Measurements from ENCODE around the gene CARMIL3.
"Not testable (repeated sequence)": the region's sequence is repeated elsewhere in the genome, so short reads cannot be mapped to it uniquely, and the experiment has no call there.

CARMIL3 gene

DNA sequence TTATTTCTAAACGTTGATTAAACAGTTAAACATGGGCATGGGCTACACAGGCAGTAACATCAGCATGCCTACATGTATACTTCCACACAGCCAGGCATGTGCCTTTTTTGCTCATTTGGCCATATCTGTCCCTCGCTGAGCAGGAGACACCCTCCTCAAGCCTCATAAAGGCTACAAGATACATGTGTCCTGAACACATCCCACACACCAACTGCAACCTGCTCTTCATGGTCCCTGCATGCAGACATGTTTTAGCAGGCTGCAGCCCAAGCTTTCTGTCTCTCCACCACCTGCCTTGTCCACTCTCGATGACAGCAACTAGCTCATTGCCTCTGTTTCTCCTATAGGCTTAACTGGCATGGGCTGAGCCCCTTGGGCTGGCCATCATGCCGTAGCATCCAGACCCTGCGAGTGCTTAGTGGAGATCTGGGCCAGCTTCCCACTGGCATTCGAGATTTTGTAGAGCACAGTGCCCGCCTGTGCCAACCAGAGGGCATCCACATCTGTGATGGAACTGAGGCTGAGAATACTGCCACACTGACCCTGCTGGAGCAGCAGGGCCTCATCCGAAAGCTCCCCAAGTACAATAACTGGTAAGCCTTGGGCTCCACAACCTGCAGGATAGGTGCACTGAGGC, 44.9 kb downstream of the CARMIL3 start:
- DNase-seq (ENCODE audit: low read depth), result no peak

GRCh38 chr14:24098229-24098926, 46.6 kb downstream of the CARMIL3 start:
- DNase-seq (ENCODE audit: low read depth), result no peak

GRCh38 chr14:24098927-24099813, 47.4 kb downstream of the CARMIL3 start:
- DNase-seq (ENCODE audit: low read depth), result no peak

DNA sequence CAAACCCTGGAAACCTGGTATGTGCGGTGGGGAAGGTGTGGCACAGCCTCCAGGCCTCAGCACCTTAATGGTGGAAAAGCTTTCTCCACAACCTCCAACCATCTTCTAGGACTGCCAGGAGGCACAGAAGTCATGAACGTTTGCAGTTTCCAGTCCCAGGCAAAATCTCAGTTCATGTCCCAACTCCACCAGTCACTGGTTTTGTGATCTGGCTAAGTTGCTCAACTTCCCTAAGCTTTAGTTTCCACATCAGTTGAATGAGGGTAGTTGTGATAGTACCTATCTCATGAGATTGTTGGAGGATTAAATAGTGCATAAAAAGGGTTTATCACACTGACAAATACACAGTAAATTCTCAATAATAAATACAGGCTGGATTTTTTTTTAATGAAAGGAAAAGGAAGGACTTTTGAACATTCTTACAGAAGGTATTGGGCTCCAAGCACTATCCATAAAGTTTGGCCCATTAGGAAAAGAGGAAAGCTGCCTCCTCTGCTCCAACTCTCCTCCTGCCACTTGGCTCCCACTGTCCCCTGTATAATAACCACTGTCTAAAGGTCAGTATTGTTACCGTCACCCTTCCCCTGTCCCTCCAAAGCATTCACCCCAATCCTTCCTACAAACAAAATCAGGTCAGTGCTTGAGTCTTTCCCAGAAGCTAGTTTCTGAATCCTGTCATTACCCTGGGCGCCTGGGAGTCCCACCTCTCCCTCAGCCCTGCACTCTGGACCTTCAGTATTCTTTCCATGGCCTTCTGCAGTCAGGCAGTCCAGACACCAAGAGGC, 48.6 kb downstream of the CARMIL3 start:
- DNase-seq (ENCODE audit: low read depth), result no peak

DNA sequence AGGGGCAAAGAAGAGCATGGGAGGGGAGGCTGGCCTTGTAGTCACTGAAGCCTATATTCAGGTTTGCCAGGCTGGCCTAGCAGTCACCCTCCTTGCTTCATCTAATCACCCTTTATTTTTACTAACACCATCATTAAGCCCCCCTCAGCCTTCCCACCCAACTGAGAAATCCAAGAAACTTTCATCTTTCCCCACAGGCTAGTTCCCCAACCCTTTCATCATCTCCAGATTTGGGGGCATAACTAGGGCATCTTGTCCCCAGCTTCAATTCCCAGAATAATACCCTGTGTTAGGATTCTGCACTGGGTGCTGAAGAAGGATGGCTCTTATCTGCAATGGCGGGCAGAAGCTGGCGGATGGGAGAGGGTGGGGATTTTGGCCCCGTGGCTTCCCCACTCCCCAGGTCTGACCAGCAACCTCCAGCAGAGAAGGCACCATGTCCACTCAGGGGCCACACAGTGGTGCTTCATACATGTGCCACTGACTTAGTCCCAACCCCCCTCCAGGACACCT, 49.2 kb downstream of the CARMIL3 start:
- no peak for DNase-seq (ENCODE audit: low read depth)

DNA sequence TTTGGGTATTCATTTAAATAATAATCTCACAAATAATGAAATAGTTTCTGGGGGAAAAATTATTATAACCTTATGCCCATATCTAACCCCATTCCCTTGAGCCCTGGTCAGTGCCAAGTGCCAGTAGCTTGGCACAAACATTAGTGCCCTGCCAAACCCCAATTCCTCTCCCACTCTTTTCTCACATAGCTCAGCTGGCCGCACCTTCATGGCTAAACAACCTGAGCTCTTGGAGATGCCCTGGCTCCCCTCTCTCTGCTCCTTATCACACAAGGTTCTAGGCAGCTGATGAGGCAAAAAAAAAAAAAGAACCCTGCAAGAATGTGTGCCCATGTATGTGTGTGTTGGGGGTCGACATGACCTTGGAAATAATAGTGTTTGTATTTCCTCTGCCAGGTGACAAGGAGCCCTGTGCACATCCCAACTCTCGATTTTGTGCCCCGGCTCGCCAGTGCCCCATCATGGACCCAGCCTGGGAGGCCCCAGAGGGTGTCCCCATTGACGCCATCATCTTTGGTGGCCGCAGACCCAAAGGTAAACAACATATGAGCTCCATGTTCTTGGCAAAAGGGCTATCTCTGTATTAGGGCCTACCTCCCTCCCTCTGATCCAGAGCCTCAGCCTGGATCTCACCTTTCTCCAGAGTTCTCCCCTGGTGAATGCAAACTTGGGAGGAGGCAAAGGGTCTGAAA, 50.7 kb downstream of the CARMIL3 start:
- DNase-seq (ENCODE audit: low read depth), result no peak

GRCh38 chr14:24103451-24103850, 51.6 kb downstream of the CARMIL3 start:
- no peak for DNase-seq (ENCODE audit: low read depth)

DNA sequence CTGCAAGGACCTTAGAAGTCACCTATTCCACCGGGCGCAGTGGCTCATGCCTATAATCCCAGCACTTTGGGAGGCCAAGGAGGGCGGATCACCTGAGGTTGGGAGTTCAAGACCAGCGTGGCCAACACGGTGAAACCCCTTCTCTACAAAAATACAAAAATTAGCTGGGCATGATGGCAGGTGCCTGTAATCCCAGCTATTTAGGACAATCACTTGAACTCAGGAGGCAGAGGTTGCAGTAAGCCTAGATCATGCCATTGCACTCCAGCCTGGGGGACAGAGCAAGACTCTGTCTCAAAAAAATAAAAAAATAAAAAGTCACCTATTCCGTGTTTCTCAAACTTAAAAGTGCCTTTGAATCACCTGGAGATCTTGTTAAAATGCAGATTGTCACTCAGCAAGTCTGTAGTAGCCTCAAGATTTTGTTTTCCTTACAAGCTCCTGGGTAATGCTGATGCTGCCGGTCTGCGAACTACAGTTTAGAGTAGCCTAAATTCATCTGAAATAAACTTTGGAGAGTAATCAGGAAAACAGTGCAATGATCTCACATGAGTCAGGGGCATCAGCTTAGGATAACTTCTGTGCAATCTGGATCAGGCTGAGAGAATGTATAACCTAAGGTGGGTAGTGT, 53.9 kb downstream of the CARMIL3 start:
- not testable (repeated sequence) for DNase-seq (ENCODE audit: low read depth)

DNA sequence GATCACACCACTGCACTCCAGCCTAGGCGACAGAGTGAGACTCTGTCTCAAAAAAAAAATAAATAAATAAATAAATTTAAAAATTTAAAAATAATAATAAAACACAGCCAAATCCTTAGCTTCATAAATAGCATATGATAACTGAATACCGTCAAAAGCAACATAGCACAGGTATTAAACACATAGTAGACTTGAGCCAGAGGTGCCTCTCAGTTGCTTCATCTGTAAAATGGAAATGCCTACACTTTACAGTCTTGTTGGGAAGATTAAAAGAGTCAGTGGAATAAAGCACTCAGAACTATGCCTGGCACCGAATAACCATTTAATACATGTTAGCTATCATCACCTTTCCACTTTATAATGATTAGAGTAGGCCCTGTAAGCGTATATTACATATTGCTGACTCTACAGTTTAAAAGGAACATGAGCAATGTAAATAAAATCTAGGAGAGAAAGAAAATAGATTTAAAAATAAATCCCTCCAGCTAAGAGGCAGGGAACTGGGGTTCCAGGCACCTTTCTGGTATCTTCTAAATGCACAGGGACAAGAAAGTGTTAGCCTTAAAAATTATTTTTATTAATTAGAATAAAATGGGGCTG, 55.0 kb downstream of the CARMIL3 start:
- no peak for DNase-seq (ENCODE audit: low read depth)

- no peak for DNase-seq (ENCODE audit: low read depth)
Observed at GRCh38 chr14:24108336-24108874, 56.6 kb downstream of the CARMIL3 start.

DNA sequence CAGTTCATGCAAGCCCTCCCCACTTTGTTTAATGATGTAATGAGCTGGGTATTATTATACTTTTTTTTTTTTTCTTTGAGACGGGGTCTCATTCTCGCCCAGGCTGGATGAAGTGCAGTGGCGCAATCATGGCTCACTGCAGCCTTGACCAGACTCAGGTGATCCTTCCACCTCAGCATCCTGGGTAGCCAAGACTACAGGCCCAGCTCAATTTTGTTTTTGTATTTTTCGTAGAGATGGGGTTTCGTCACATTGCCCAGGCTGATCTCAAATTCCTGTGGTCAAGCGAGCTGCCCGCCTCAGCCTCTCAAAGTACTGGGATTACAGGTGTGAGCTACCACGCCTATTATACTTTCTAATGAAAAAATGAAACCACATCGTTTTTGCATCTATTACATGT, 58.3 kb downstream of the CARMIL3 start:
- no peak for DNase-seq (ENCODE audit: low read depth)

- DNase-seq (ENCODE audit: low read depth), result no peak
Observed at GRCh38 chr14:24110523-24110922, 58.7 kb downstream of the CARMIL3 start.

GRCh38 chr14:24113379-24113800, 61.6 kb downstream of the CARMIL3 start:
- DNase-seq (ENCODE audit: low read depth), result no peak

DNA sequence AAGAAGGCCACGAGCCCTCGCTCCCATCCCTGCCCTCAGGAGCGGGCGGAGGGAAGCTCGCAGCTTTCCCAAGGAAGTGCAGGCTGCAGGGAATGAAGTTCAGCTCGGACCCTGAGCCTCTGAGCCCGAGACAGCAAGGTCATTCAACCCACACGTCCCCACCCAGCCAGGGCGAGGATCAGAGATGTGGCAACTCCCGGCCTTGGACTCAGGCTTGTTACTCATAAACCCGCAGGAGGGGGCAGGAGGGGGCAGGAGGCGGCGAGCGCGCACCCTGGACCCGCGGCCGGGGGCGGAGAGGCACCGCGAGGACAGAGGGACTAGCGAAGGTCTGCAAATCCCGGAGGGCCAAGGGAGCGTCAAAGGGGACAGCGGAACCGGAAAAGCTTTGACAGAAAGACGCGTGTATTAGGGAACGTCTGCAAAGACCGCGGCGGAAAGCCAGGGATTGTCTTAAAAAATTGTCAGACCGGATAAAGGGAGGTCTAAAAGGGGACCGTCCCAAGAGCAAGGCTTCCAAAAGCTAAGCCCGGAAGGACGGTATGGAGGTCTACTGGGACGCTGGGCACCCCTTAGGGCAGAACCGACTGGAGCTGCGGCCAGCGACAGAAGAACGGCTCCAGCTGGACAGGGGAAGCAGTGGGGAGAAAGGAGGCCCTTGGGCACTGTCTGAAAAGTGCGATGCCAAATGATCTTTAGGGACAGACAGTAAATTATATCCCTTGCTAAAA, 62.2 kb downstream of the CARMIL3 start:
- DNase-seq (ENCODE audit: low read depth), result peak; percentile 60

GRCh38 chr14:24114532-24115421, 63.0 kb downstream of the CARMIL3 start, which contains the start of the genes DCAF11 and NRL:
DCAF11 (plus strand) TSS chr14:24114777; CDS start chr14:24115595, 818 bp downstream.
NRL (minus strand) TSS chr14:24114949; CDS start chr14:24082848, 32,101 bp downstream.
- DNase-seq (ENCODE audit: low read depth), result peak; percentile 96

DNA sequence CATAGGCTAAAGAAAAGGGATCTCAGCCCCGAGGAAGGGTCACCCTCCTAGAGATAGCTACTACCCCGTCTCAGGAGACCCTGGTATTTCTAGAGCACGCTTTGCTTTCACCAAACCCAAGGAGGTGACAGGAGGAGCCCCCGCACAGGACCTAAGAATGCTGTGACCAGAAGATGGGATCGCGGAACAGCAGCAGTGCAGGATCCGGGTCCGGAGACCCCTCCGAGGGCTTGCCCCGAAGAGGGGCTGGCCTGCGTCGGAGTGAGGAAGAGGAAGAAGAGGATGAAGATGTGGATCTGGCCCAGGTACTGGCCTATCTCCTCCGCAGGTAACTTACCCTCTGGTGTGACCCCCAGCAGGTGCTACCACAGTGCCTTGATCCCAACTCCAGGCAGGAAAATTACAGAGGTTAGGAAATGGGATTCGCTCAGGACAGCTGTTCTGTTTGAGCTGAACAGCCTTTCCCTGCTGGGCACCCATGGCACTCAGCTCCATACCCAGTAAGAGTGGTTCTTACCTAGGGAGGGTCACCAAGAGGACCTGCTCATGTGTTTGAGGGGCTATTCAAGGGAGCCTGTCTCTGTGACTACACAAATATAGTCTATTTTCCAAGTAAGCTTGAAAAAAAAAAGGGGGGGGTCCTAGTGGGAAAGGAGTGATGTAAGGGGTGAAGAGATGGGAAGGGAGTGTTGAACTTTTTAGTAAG, 63.8 kb downstream of the CARMIL3 start:
- DNase-seq (ENCODE audit: low read depth), result no peak

DNA sequence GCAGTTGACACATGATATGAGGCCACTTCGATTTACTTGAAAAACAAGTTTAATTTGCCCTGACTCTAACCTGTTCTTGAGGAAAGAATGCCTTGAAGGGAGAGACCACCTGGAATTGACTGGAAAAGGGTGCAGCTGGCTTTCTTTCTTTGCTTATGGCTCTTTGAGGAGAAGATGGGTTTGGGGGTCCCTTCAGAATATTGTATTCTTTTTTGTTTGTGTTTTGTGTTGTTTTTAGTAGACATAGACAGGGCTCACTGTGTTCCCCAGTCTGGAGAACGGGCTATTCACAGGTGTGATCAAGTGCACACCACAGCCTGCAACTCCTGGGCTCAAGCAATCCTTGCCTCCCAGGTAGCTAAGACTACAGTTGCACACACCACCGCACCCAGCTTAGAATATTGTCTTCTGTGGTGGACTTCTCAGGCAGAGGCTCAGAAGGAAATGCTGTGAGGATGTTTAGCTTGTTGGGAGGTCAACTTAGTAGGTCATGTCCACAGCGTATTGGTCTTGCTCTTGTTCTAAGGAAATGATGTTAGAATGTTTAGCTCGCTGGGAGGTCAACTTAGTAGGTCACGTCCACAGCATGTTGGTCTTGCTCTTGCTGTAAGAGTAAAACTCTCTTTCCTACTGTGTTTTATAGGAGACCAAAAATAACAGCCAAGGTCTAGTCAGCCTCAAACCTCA, 64.5 kb downstream of the CARMIL3 start:
- no peak for DNase-seq (ENCODE audit: low read depth)
